Brain microvascular endothelial cell (primary cell): ENCODE measurements around the gene FAM163B.

Source experiments
- DNase-seq: peaks from one replicate; pipeline ENCODE4 v3.0.0-alpha.2; 2020
- H3K27ac ChIP-seq: fragments of 250-450 bp; sonication (Bioruptor Pico); 2 replicates; pipeline ENCODE4 v1.5.1; 2020; ENCODE audit warnings: mild to moderate bottlenecking, moderate library complexity
- H3K27me3 ChIP-seq: fragments of 250-450 bp; sonication (Bioruptor Pico); replicated peaks from 2 replicates; pipeline ENCODE4 v1.5.1; 2020; ENCODE audit warnings: mild to moderate bottlenecking
- H3K36me3 ChIP-seq: fragments of 250-450 bp; sonication (Bioruptor Pico); replicated peaks from 2 replicates; pipeline ENCODE4 v1.5.1; 2020; ENCODE audit warnings: mild to moderate bottlenecking
- H3K4me3 ChIP-seq: 2 replicates; pipeline ENCODE4 v1.5.1; 2011; ENCODE audit warnings: low read depth, mild to moderate bottlenecking, control low read depth, low read length, moderate library complexity
- CTCF ChIP-seq: IDR thresholded peaks from 2 replicates; pipeline ENCODE4 v1.5.1; 2011; ENCODE audit warnings: low read depth, mild to moderate bottlenecking, moderate library complexity, low read length, control low read depth, inconsistent platforms; ENCODE audit errors: missing control alignments
- in situ Hi-C: cut with HindIII; loops from 2 replicates; pipeline ENCODE4 v1.10.0; 2017; ENCODE audit warnings: low sequenced_read_pairs, low pct_ligation_motif_present

FAM163B gene

GRCh38 chr9:133647148-133647547 is 38.0 kb upstream of the FAM163B start:
- no peak for TF ChIP-seq CTCF

GRCh38 chr9:133645021-133645765 is 36.0 kb upstream of the FAM163B start:
- no peak overlapping the region for H3K4me3 ChIP-seq
- H3K27me3 ChIP-seq, result no peaks in the 10 kb centered on the region
- no peak overlapping the region for H3K27ac ChIP-seq
- H3K36me3 ChIP-seq, result no peaks in the 10 kb centered on the region
- TF ChIP-seq CTCF, result no peak
- in situ Hi-C loops, result no loop called here
- DNase-seq, result no peak

More at GRCh38 chr9:133647148-133647547, 38.0 kb upstream of the FAM163B start:
- Histone ChIP-seq H3K27ac (no peak overlapping the region), H3K27me3 (no peaks in the 10 kb centered on the region), H3K36me3 (no peaks in the 10 kb centered on the region), H3K4me3 (no peak overlapping the region)
- DNase-seq, result no peak
- in situ Hi-C loops, result no loop called here

GRCh38 chr9:133643978-133644760 is 35.0 kb upstream of the FAM163B start:
- Histone ChIP-seq H3K36me3 (no peaks in the 10 kb centered on the region), H3K27ac (no peak overlapping the region), H3K27me3 (no peaks in the 10 kb centered on the region), H3K4me3 (no peak overlapping the region)
- no peak for TF ChIP-seq CTCF
- no peak for DNase-seq
- in situ Hi-C loops, result no loop called here

- Histone ChIP-seq H3K4me3 (no peak overlapping the region), H3K27ac (no peak overlapping the region), H3K27me3 (peaks cover 2% of the 10 kb centered on the region), H3K36me3 (no peaks in the 10 kb centered on the region)
- no peak for DNase-seq
- in situ Hi-C loops, result no loop called here
- no peak for TF ChIP-seq CTCF
Observed at GRCh38 chr9:133643362-133643755, 34.2 kb upstream of the FAM163B start.

GRCh38 chr9:133642708-133643361 is 33.6 kb upstream of the FAM163B start:
- no peak overlapping the region for H3K4me3 ChIP-seq
- H3K27me3 ChIP-seq, result peaks cover 3% of the 10 kb centered on the region
- H3K27ac ChIP-seq, result no peak overlapping the region
- TF ChIP-seq CTCF, result no peak
- in situ Hi-C loops, result no loop called here
- no peak for DNase-seq
- H3K36me3 ChIP-seq, result no peaks in the 10 kb centered on the region
